GM21576 (cell line): ENCODE results near the gene CLDN24.

ENCODE experiments used
- ATAC-seq: cut with Tn5 transposase; IDR thresholded peaks from one replicate; pipeline ENCODE4 v1.9.1; 2021; ENCODE audit warnings: mild to moderate bottlenecking, moderate library complexity; ENCODE audit not compliant: unreplicated experiment

CLDN24 gene

DNA sequence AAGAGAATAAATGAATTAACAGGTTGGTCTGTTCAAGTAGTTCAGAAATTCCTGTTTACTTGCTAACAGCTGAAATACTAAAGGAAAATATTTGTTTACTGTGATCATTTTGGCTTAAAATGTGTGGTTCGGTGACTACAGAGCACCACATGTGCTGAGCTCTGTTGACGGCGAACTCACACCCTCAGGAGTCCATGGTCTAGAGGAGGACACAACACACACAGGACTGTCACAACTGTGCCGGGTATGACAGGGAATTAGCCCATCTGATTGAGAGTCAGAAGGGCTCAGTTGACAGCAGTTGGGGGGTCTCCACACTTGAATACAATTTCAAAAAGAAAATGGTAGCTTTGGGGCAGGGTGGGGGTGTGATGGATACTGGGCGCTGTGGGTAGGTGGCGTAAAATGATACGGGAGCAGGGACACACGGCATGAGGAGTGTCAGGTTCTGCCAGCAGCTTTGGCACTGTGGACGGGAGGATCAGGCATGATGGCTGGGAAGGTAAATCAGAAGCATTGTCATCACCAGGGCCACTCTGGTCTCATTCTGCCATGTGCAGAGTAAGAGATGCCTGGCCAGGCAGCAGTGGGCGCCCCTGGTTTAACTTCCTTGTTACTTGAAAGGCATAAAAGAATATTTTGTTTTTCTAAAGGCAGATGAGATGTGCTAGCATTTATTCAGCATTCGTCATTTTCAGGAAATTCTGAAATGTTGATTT, 35.5 kb downstream of the CLDN24 start:
- no peak for ATAC-seq

DNA sequence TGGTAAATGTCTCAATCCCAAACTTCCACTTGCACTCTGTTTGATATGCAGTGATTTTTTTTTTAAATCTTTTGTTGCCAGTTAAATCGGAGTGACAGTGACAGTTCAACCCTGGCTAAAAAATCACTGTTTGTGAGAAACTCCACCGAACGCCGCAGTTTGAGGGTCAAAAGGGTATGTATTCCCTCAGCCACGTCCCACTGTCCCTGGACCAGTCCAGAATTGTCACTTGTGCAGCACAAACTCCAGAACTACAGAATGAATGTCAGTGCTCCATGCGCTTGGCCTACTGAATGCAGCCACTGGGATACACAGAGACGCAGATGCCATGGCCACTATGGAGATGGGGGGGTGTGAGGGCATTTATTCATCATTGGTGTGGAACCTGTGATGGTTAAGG, 36.3 kb downstream of the CLDN24 start:
- no peak for ATAC-seq

DNA sequence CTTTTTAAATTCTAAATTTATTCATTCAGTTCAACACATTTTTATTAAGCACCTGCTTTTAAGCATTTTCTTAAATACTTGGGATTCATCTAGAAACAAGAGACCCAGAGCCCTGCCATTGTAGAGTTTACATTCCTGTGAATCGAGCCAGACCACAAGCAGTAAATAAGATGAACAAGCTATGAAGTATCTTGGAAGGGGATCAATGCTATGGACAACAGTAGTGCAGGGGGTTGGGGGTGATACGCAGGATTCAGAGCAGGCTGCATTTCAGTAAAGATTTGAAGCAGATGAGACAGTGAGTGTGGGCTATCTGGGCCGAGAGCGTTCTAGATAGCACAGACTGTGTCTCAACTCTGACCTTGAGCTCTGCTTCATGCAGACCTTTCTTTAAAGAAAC, 37.3 kb downstream of the CLDN24 start:
- ATAC-seq, result no peak

DNA sequence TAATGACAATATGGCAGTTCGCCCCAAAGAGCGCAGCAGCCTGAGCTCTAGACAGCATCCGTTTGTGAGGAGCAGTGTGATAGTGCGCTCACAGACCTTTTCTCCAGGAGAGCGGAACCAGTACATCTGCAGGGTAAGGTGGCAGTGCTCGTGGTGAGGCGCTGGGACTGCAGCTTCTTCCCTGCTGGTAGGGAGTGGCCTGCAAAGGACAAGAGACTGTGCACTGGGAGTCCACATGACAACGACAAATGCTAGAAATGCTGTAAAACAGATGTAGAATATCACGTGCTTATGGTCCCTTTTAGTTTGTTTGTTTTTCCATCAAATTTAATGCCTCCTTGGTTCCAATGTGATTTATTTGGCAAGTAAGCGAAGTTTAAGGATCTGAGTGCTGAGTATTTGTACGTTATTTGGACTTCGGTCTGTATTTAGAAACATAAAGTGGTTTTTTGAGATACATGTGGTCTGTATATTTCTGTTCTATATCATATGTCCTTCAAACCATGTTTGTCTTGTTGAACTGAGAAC, 37.9 kb downstream of the CLDN24 start:
- no peak for ATAC-seq

DNA sequence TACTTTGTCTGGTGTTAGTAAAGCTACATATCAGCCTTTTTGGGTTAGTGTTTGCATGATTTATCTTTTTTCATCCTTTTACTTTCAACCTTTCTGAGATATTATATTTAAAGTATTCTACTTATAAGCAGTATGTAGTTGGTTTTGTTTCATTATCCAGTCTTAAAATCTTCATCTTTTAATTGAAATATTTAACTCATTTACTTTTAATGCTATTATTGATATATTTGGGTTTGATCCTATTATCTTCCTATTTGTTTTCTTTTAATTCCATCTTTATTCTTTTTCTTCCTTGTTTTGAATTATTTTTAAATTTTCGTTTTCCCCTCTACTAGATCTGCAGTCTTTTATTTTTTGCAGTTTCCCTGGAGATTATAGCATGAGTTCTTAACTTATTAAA, 46.1 kb downstream of the CLDN24 start:
- no peak for ATAC-seq

DNA sequence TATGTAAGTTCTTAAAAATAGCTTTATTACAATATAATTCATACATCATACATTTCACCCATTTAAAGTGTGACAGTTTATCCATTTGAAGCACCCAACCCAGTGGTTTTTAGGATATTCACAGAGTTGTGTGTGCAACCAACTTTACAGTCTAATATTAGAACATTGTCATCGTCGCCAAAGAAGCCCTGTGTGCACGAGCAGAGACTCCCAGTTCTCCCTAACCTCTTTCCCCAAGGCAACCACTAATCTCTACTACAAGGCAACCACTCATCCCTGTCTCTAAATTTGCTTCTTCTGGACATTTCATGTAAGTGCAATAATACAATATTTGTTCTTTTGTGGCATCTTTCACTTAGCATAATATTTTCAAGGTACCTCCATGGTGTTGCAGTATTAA, 49.8 kb downstream of the CLDN24 start:
- no peak for ATAC-seq
